Measurements from ENCODE around the gene KRTAP5-7.

The KRTAP5-7 gene

GRCh38 chr11:71502871-71503435 is 24.1 kb upstream of the KRTAP5-7 start:
- no peak overlapping the region for H3K4me3 ChIP-seq
- no peak for DNase-seq (ENCODE audit: low spot score)
- no peak overlapping the region for H3K27ac ChIP-seq
- TF ChIP-seq CTCF (IDR thresholded peaks at IDR 0.05), result no peak

- no peak overlapping the region for H3K4me3 ChIP-seq
- no peak for DNase-seq (ENCODE audit: low spot score)
- no peak for TF ChIP-seq CTCF (IDR thresholded peaks at IDR 0.05)
- H3K27ac ChIP-seq, result no peak overlapping the region
Measured at GRCh38 chr11:71504531-71504930, 22.5 kb upstream of the KRTAP5-7 start.

- no peak overlapping the region for H3K27ac ChIP-seq
- TF ChIP-seq CTCF (IDR thresholded peaks at IDR 0.05), result no peak
- no peak overlapping the region for H3K4me3 ChIP-seq
- DNase-seq (ENCODE audit: low spot score), result no peak
Measured at GRCh38 chr11:71505001-71505400, 22.1 kb upstream of the KRTAP5-7 start.

GRCh38 chr11:71505781-71506180 is 21.3 kb upstream of the KRTAP5-7 start:
- no peak for DNase-seq (ENCODE audit: low spot score)
- Histone ChIP-seq H3K4me3 (no peak overlapping the region), H3K27ac (no peak overlapping the region)
- no peak for TF ChIP-seq CTCF (IDR thresholded peaks at IDR 0.05)

GRCh38 chr11:71507102-71507501 is 20.0 kb upstream of the KRTAP5-7 start:
- Histone ChIP-seq H3K4me3 (no peak overlapping the region), H3K27ac (no peak overlapping the region)
- no peak for DNase-seq (ENCODE audit: low spot score)
- no peak for TF ChIP-seq CTCF (IDR thresholded peaks at IDR 0.05)

GRCh38 chr11:71518506-71519471 is 8.3 kb upstream of the KRTAP5-7 start:
- no peak for TF ChIP-seq CTCF (IDR thresholded peaks at IDR 0.05)
- no peak for DNase-seq (ENCODE audit: low spot score)
- Histone ChIP-seq H3K27ac (no peak overlapping the region), H3K4me3 (no peak overlapping the region)

GRCh38 chr11:71519546-71519945 is 7.5 kb upstream of the KRTAP5-7 start:
- no peak for TF ChIP-seq CTCF (IDR thresholded peaks at IDR 0.05)
- H3K27ac ChIP-seq, result no peak overlapping the region
- no peak overlapping the region for H3K4me3 ChIP-seq
- no peak for DNase-seq (ENCODE audit: low spot score)
